OCI-LY3 (cell line): ENCODE measurements around the gene MED16.

Experiments used
- H2AFZ ChIP-seq: fragments of 200-600, 300-600 bp; shearing (Covaris generic); 2 replicates; pipeline ENCODE4 v1.6.0; 2014; ENCODE audit warnings: antibody characterized with exemption, low read depth, low read length
- H3K27ac ChIP-seq: fragments of 200-600, 300-600 bp; sonication (generic); 2 replicates; pipeline ENCODE4 v1.5.1; 2014; ENCODE audit warnings: mild to moderate bottlenecking, low read length, moderate library complexity, mixed read lengths
- H3K27me3 ChIP-seq: fragments of 200-600, 300-600 bp; sonication (generic); 2 replicates; pipeline ENCODE4 v1.6.1; 2014; ENCODE audit warnings: low read depth, low read length, mixed read lengths
- H3K36me3 ChIP-seq: fragments of 200-600, 300-600 bp; sonication (generic); replicated peaks from 2 replicates; pipeline ENCODE3; 2014; ENCODE audit warnings: low read depth, low read length, mixed read lengths
- H3K4me1 ChIP-seq: fragments of 300-600, 200-600 bp; sonication (generic); 2 replicates; pipeline ENCODE4 v1.6.1; 2014; ENCODE audit warnings: low read length, mixed read lengths
- H3K4me2 ChIP-seq: fragments of 200-600, 300-600 bp; sonication (generic); 2 replicates; pipeline ENCODE4 v1.6.1; 2014; ENCODE audit warnings: low read length, mixed read lengths
- H3K4me3 ChIP-seq: fragments of 300-600, 200-600 bp; sonication (generic); 2 replicates; pipeline ENCODE4 v1.5.1; 2014; ENCODE audit warnings: antibody characterized with exemption, mild to moderate bottlenecking, low read length, moderate library complexity
- H3K79me2 ChIP-seq: fragments of 300-600, 200-600 bp; shearing (Covaris generic); 2 replicates; pipeline ENCODE4 v1.6.1; 2014; ENCODE audit warnings: mild to moderate bottlenecking, low read length, mixed read lengths
- H3K9ac ChIP-seq: fragments of 300-600, 200-600 bp; shearing (Covaris generic); 2 replicates; pipeline ENCODE4 v1.6.0; 2014; ENCODE audit warnings: mild to moderate bottlenecking, low read length, moderate library complexity
- H3K9me3 ChIP-seq: fragments of 200-600, 300-600 bp; shearing (Covaris generic); 2 replicates; pipeline ENCODE4 v1.6.1; 2014; ENCODE audit warnings: low read length, mixed read lengths; ENCODE audit not compliant: insufficient read depth
- H4K20me1 ChIP-seq: fragments of 200-600, 300-600 bp; sonication (generic); 2 replicates; pipeline ENCODE4 v1.6.1; 2016; ENCODE audit warnings: low read length, mixed read lengths; ENCODE audit not compliant: insufficient read depth
- CTCF ChIP-seq: fragments of 200-600, 300-600 bp; sonication (generic); IDR thresholded peaks from 2 replicates; pipeline ENCODE4 v1.5.1; 2014; ENCODE audit warnings: antibody characterized with exemption, low read length, low read depth
- EZH2phosphoT487 ChIP-seq: fragments of 200-600 bp; shearing (Covaris generic); IDR thresholded peaks from 2 replicates; pipeline ENCODE4 v1.6.1; 2018; ENCODE audit warnings: antibody characterized with exemption, mixed run types, low read depth

The MED16 gene

GRCh38 chr19:907183-907853, 14.3 kb upstream of the MED16 start:
- H3K4me1 ChIP-seq: peaks cover 55% of the 10 kb centered on the region
- peak overlapping the region; percentile 90 for H3K4me2 ChIP-seq
- H3K9me3 ChIP-seq: no peaks in the 10 kb centered on the region
- H3K36me3 ChIP-seq: peaks cover 43% of the 10 kb centered on the region
- peaks cover 97% of the 10 kb centered on the region for H3K79me2 ChIP-seq
- no peaks in the 10 kb centered on the region for H3K27me3 ChIP-seq
- H2AFZ ChIP-seq: no peak overlapping the region
- H4K20me1 ChIP-seq: peaks cover 31% of the 10 kb centered on the region
- peak overlapping the region; percentile 87 for H3K9ac ChIP-seq
- peak overlapping the region; percentile 73 for H3K4me3 ChIP-seq
- TF ChIP-seq CTCF: 0 out of 2 replicates have a peak, but pooled peaks have one; percentile 11
- TF ChIP-seq EZH2phosphoT487: no peak
- H3K27ac ChIP-seq: peak overlapping the region; percentile 96

- Histone ChIP-seq H4K20me1 (peaks cover 36% of the 10 kb centered on the region), H3K9ac (peak overlapping the region; percentile 87; the same call in 1 of the 2 replicates), H3K36me3 (peaks cover 43% of the 10 kb centered on the region), H3K27ac (peak overlapping the region; percentile 96), H3K4me3 (peak overlapping the region; percentile 73), H3K79me2 (peaks cover 96% of the 10 kb centered on the region), H3K9me3 (no peaks in the 10 kb centered on the region), H3K27me3 (no peaks in the 10 kb centered on the region), H2AFZ (no peak overlapping the region), H3K4me1 (peaks cover 53% of the 10 kb centered on the region), H3K4me2 (peak overlapping the region; percentile 90)
- TF ChIP-seq EZH2phosphoT487 (no peak), CTCF (no peak)
Observed at GRCh38 chr19:906480-906879, 13.5 kb upstream of the MED16 start.

GRCh38 chr19:904545-904944, 11.6 kb upstream of the MED16 start:
- H3K79me2 ChIP-seq: peaks cover 80% of the 10 kb centered on the region
- H3K9me3 ChIP-seq: no peaks in the 10 kb centered on the region
- H3K9ac ChIP-seq: no peak overlapping the region
- H3K4me1 ChIP-seq: peaks cover 40% of the 10 kb centered on the region
- H4K20me1 ChIP-seq: peaks cover 50% of the 10 kb centered on the region
- no peak overlapping the region for H3K4me2 ChIP-seq
- no peaks in the 10 kb centered on the region for H3K27me3 ChIP-seq
- no peak overlapping the region for H2AFZ ChIP-seq
- H3K4me3 ChIP-seq: no peak overlapping the region
- H3K36me3 ChIP-seq: peaks cover 43% of the 10 kb centered on the region
- H3K27ac ChIP-seq: no peak overlapping the region
- TF ChIP-seq CTCF (no peak), EZH2phosphoT487 (no peak)

GRCh38 chr19:903266-903797, 10.3 kb upstream of the MED16 start:
- H3K9me3 ChIP-seq: no peaks in the 10 kb centered on the region
- H3K79me2 ChIP-seq: peaks cover 68% of the 10 kb centered on the region
- no peak overlapping the region for H3K4me3 ChIP-seq
- peaks cover 60% of the 10 kb centered on the region for H4K20me1 ChIP-seq
- peaks cover 54% of the 10 kb centered on the region for H3K36me3 ChIP-seq
- H3K4me2 ChIP-seq: no peak overlapping the region
- no peak overlapping the region for H2AFZ ChIP-seq
- H3K27ac ChIP-seq: no peak overlapping the region
- H3K9ac ChIP-seq: no peak overlapping the region
- TF ChIP-seq EZH2phosphoT487 (no peak), CTCF (no peak)
- no peaks in the 10 kb centered on the region for H3K27me3 ChIP-seq
- H3K4me1 ChIP-seq: peaks cover 28% of the 10 kb centered on the region
